GM21367 (cell line): ENCODE results near the gene CLCF1.

ENCODE experiments used
- ATAC-seq: cut with Tn5 transposase; IDR thresholded peaks from one replicate; pipeline ENCODE4 v1.9.1; 2021; ENCODE audit not compliant: unreplicated experiment

CLCF1 gene

DNA sequence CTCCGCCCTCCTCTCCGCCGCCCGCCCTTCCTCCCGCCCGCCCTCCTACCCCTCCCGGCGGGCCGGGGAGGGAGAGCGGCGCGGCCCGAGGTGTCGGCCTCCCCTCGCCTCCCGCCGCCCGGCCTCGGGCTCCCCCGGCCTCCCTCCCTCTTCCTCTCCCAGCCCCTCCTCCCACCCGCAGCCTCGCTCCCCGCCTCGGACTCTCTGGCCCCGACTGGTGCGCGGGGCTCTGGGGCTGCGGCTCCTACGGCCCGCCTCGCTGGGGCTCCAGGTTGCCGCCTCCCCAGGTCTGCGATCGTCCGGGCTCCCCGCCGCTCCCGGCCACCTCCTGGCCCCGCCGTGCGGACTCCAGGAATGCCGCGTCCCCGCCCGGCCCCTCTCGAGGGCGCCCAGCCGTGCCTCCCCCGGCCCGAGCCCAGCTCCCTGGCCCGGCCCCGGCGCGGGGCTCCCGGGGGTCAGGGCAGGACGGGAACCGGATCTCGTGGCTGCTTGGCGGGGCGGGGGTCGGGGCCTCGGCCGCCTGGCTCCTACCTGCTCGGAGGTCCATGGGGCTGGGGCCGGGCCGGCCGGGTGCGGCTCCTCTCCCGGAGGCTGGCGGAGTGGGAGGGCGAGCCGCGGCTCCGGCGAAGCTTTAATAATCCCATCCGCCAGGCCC lies at the start of gene CLCF1:
TSS of gene CLCF1 (minus strand) at position 606 of the 655 bp plus-strand sequence. CDS start at position 547, 59 bp downstream.
- ATAC-seq = no peak

DNA sequence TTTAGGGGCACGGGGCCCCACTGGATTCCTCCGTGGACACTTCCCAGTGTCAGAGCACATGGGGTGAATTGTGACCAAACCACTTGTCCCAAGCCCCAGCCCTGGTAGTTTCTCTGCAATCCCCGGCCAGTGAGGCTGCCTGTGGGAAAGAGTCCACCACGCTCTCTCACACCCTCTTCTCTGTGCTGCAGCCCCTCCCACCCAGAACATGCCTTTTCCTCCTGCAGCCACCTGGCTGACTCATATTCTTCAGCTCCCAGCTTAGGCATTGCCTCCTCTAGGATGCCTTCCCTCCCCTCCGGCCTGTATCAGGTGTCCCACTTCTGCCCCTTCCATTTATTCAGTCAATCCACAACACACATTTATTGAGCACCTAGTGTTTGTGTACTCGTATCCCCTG lies 49.5 kb upstream of the CLCF1 start:
- ATAC-seq = no peak

DNA sequence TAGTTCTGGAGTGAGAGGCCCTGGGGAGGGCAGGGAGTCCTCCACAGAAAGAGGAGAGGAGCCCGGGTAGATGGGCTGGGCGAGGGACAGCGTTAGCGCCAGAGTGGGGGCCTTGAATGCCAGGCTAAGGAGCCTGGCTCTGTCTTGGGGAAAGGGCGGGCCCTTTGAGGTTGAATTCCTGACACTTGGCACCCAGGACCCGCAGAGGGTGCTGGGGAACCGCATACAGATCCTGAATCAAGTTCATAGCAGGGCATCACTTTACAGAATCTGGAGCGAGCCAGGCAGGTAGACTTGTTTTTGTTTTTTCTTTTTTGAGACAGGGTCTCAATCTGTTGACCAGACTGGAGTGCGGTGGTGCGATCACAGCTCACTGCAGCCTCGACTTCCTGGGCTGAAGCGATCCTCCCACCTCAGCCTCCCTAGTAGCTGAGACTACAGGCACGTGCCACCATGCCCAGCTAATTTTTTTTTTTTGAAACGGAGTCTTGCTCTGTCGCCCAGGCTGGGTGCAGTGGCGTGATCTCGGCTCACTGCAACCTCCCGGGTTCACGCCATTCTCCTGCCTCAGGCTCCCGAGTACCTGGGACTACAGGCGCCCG lies 48.1 kb upstream of the CLCF1 start:
- no peak for ATAC-seq

DNA sequence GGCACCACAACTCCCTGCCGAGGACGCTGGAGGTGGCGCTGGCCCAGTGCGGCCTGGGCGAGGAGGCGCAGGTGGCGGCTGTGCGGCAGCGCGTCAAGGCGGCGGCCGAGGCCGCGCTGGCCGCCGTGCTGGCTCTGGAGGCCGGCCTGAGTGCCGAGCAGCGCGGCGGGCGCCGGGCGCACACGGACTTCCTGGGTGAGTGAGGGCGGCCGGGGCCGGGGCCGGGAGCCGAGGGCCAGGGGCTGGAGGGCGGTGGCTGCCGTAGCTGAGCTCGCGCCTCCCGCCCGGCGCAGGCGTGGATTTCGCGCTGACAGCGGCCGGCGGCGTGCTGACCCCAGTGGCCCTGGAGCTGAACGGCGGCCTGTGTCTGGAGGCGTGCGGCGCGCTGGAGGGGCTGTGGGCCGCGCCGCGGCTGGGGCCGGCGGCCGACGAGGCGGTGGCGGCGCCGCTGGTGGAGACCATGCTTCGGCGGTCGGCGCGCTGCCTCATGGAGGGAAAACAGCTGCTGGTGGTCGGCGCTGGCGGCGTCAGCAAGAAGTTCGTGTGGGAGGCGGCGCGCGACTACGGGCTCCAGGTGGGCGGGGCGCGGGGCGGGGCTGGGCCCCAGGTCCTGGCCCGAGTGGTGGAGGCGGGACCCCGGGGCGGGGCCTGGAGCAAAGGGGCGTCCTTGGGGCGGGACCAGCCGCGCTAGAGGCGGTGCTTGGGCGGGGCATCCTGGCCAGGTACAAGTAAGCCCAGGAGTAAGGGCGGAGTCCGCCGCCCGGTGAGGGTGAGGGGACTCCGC lies 47.4 kb upstream of the CLCF1 start:
- peak; percentile 72 for ATAC-seq

DNA sequence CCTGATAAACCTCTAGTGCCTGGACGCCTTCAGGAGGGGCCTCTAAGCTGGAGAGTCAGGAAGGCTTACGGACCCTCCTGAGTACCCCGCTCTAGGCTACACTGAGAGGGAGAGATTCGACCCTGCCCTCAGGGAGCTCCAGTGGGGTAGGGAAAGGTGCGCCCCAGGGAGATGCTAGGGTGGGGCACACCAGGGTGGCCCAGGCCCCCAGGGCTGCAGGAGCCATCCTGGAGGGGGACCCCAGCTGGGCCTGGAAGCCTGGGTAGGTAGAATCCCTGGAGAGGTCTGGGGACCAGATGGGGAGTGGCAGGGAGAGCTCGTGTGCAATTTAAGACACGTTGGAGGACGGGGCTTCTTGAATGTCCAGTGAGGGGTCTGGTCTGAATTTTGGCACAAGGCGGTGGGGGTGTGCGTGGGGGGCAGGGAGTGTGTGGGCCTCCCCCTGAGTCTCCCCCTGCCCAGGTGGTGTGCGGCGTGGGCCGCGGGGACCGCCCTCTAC lies 46.8 kb upstream of the CLCF1 start:
- ATAC-seq = no peak

DNA sequence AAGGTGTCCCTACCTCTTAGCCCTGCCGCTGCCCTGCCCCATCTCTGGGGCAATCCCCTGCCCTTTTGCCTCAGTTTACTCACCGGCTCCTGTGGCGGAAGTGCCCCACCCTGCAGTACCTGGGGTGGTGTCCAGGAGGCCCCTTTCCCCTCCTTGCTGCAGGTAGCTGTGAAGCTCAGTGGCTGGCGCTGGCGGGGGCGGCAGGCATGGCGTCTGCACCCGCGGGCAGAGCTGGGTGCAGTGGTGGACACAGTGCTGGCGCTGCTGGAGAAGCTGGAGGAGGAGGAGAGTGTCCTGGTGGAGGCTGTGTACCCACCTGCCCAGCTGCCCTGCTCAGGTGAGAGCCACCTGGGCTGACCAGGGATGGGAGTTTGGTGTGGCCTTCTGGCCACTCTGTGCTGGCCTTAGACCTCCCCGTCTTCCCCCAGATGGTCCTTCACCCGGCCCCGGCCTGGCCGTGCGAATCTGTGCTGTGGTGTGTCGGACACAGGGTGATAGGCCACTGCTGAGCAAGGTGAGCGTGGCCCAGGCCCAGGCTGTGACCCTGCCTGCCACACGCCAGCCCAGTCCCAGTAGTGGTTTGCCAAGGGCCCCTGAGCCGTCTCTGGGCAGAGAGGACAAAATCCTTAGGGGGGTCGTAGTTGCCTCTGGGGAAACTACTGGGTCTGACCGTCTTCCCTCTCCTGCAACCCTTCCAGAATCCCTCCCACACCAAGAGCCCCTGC lies 46.1 kb upstream of the CLCF1 start:
- no peak for ATAC-seq

DNA sequence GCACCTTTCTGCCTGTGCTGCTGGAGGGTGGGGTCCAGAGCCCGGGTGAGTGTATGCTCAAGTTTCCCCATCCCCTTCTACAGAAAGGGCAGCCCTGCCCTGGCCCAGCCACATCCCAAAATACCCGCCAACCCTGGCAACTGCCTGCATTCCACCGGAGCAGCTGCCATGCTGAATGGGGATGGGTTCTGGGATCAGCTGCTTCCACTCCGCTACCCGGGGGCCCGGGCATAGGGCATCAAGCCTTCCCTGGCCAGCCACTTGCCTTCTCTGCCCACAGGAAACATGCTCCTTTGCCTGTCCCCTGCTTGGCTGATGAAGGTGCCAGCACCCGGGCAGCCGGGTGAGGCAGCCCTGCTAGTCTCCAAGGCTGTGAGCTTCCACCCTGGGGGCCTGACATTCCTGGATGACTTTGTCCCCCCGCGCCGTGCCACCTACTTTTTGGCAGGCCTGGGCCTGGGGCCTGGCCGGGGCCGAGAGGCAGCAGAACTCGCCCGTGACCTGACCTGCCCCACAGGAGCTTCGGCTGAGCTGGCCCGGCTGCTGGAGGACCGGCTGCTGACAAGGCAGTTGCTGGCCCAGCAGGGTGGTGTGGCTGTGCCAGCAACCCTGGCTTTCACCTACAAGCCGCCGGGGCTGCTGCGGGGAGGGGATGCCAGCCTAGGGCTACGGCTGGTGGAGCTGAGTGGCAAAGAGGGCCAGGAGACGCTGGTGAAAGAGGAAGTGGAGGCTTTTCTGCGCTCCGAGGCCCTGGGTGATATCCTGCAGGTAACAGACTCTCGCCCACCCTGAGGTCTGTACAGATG lies 45.3 kb upstream of the CLCF1 start:
- no peak for ATAC-seq

DNA sequence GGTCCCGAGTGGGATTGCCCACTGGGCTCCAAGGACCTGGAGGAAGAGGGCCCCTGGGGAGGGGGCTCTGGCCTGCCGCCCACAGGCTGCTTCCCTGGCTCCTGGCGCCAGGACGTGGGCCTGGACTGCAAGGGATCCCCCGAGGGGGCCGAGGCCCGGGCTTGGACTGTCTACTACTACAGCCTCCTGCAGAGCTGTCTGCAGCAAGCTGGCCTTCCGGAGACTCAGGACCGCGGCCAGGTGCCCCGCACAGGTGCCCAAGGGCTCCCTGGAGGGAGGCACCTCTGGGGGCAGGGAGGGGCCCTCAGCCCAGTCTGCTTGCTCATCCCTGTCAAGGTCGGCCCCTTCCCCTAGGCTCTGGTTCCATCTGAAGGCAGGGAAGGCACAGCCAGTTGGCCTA lies 44.0 kb upstream of the CLCF1 start:
- no peak for ATAC-seq

DNA sequence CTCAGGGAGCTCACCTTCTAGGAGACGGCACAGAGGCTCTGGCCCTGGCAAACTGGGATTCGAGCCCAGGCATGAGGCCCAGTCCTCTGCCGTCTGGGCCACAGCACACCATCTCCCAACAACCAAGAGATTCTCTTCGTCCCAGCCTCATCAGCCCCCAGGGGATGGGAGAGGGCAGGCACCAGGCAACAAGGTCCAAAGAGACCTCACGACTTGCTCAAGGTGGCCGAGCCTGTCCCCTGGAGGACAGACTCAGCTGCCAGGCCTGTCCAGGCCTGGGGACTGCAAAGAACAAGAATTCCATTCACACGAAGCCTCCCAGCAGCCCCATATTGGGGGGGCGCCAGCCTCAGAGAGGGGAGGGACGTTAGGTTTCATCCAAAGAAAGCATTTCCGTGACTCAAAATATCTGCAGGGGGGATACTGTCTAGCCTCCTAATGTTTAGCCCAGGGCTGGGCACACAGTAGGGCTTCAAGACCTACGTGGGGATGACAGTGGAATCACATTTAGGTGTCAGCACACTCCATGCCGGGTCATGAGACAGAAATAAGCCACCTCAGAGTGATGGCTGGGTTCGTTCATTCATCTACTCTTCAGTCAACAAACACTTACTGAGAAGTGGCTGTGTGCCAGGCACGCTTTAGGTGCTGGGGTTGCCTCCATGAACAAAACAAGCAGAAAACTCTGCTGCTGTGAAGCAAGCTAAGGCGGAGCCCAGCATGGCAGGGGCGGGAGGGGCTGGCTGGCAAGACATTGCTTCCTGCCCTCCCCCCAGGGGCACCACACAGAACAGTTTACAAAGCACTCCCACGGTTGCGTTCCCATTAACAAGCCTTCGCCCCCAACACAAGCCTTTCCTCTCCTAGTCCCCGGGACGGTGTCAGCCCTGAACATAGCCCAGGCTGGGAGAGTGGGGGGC lies 43.3 kb upstream of the CLCF1 start:
- no peak for ATAC-seq

DNA sequence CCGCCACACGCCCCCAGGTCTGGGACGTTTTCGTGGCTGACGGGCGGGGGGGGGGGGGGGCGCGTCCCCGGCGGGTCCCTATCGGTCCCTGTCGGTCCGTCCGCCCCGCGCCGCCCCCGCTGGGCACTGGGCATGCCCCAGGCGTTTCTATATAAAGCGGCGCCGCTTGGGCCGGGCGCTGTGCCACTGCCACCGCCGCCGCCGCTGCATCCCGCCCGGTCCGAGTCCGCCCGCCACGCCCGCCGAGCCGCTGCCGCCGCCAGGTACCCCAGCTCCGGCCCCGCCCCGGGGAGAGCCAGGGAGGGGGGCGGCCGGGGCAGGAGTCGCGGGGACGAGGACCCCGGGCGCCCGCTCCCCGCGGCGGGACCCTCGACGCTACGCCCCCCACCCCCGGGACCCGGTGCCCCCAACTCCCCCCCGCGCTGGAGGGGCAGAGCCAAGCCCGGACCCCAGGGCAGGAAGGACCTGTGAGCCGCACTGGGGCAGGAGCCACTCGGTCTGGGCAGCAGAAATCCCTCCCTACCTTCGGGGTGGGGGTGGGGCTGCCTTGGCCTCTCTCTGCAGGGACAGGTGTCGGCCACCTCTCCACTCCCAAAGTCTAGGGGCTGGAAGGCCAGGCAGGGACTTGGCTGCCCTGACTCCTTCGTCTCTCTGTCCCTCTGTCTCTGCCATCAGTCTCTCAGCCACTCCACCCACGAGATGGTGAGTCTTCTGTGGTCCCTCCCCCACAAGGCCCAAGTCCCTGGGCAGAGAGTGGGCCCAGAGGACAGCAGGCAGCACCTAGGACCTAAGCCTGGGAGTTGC lies 42.3 kb upstream of the CLCF1 start, which contains the start of gene CARNS1:
TSS of gene CARNS1 (plus strand) at position 178 of the 804 bp plus-strand sequence. CDS start at position 700, 522 bp downstream.
- no peak for ATAC-seq

DNA sequence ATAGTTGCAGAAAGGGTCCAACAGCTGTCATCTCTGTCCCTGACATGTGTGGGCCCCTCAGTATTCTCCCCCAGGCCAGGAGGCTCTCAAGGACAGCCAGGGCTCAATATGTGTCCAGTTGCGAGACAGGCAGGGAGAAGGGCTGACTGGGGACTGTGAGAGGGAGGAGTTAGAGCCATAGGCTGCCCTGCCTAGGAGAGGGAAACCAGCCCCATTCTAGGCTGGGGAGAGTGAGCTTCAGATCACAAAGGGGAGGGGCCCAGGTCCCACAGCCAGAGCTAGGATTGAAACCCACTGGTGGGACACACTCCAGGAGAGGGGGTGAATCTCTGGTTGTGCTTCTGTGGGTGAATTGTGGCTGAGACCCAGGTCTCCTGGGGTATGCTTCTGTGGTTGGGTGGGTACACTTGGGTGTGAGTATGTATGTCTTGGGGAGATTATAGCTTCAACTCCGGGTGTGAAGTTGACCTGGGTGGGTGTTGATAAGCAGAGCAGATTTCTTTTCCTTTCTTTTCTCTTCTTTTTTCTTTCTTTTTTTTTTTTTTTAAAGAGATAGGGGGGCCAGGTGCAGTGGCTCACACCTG lies 40.0 kb upstream of the CLCF1 start:
- ATAC-seq = no peak

DNA sequence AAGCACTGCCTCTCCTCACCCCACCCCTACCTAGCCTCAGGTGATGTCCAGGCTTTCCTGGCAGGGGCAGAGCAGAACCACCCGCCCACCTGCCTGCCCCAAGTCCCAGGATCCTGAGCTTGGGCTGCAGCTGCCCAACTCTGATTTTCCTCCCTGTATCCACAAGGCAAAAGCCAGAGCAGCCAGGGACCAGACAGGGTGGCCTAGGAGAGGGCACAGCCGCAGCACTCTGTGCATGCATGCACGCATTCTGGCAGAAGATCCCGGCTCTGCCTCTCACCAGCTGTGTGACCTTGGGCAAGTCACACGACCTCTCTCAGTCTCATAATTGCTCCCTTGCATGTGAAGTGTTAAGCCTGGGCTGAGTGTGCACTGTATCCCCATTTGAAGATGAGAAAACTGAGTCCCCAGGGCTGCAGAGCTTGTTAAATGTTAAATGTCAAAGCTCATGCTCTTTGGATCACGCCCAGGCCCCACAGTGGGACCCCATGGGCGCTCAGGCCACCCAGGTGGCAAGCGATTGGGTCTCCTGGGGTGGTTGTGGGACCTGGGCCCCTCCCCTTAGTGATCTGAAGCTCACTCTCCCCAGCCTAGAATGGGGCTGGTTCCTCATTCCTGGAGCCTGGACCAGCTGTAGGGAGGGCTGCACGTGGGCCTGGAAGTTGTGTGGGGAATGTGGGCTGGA lies 39.2 kb upstream of the CLCF1 start:
- ATAC-seq = no peak

DNA sequence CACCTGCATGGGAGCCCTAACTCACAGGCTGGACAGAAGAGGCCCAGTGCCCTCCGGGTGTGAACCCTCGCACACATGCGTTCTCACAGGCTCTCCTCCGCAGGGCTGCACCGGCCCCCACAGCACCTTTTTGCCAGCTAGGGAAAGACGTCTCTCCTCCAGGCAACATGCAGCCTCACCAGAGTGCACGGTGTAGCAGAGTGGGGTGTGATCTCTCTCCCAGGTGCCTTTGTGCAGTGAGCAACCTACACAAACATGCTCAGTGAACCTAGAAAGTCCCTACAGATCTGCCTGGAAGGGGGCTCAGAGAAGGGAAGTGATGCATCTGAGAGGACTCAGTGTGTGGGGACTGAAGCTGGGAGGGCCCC lies 38.4 kb upstream of the CLCF1 start:
- no peak for ATAC-seq

DNA sequence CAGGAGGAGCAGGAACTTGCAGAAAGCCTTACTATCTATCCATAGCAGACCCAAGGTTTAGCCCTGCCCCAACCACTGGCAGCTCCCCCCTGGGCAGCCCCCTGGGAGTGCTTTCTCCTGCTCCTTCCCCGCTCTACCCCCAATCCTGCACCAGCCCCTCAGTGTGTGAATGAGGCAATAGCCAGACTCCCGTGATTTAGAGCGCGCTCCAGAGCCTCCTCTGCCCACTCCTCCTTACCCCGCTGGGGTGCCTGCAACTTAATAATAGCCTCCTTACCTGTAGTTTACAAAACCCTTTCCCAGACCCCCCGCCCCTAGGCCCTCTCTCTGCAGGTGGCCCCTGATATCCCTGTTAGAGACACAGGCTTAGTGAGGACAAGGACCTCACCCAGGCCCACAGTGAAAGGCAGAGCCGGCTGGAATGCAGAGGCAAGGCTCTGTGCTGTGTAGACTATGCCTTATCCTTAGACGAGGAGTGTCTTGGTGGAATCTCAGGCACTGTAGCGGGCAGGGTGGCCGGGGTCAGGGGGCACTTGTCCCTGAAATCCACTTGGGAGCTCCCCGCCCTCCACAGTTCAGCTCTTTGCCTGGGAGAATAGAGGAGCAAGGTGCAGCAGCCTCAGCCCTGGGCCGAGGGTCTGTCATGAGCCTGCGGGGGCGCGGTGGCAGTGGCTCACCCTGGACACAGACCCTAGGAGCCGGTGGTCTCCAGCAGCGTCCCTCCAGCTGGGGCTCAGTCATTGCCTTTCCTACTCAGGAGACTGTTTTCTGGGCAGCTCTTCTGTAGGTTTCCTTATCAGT lies 37.8 kb upstream of the CLCF1 start:
- no peak for ATAC-seq

DNA sequence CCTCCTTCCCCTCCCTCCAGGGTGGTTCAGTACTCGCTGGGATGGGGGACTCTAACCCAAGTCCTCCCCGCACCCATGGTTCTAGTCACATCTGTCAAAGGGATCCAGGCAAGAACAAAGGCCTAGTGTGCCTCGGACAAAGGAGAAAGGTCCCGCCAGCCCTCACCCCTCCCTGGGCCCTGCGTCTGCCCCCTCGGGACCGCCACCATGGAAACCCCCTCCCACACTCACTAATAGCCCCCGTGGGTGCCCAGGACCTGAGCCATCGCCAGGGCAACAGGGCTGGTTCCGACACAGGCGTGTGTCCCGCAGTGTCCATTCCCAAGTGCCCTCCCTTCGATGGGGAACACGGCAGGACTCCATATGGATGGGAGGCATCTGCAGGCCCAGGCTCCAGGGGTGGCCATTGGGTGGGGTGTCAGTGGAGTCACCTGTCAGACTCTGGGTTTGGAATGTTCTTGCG lies 37.0 kb upstream of the CLCF1 start:
- no peak for ATAC-seq

DNA sequence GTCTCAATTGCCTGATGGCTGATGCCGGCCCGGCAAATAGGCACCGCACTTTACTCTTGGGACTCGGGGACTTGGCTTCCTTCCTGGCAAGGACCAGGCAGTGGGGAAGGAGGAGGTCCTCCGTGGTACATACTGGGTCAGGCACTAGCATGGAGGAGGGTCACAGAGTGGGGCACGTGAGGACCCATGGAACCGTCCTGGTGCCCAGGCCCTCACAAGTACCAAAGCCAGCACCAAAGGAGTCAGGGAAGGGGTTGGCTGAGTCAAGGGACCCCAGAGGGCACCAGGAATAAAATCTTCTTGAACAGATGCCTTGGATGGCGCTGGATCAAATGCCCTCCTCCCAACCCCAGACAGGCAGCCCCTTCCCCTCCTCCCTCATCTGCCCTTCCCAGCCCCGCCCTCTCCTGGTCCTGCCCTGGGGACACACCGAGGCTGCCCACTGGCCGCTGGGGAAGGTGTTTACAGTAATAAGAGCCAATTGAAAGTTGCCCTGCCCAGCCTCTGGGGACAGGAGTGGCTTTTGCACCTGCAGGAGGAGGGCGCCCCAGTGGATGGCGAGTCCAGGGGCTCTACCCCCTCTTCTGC lies 36.5 kb upstream of the CLCF1 start:
- ATAC-seq = no peak
